ENCODE measurements around the gene HTRA2.

The HTRA2 gene

DNA sequence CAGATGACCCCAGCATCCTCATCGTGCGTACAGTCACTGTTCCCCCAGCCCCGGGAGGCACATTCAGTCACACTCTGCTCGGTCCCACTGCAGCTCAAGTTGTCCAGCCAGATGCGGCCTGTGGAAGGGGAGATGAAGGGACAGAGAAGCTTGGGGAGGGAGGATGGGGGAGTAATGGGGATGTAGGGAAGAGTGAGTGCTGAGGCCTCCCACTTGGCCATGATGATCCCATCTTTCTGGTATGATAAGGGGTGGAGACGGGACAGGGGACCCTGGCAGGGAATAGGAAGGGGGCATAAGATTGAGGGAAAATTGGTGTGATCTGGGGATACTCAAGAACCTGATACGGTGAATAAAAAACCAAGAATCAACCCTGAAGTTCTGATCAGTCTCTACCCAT lies 20.5 kb downstream of the HTRA2 start:
- ChIA-PET CTCF (interaction anchor here (0.8 to 4.9 kb wide), 5 partner anchors 17 to 66 kb away, joined by 3 to 43 read pairs (median 6); no protein-coding TSS in a partner anchor), POLR2A (interaction anchor here (1.4 to 1.8 kb wide), 2 partner anchors 27 to 34 kb away, joined by 3 to 7 read pairs; no protein-coding TSS in a partner anchor)
- no peak for DNase-seq (ENCODE audit: low read depth, low spot score)
- H3K4me3 ChIP-seq (ENCODE audit: low read depth, low read length), result peak overlapping the region; percentile 57
- TF ChIP-seq, protein P1, sequence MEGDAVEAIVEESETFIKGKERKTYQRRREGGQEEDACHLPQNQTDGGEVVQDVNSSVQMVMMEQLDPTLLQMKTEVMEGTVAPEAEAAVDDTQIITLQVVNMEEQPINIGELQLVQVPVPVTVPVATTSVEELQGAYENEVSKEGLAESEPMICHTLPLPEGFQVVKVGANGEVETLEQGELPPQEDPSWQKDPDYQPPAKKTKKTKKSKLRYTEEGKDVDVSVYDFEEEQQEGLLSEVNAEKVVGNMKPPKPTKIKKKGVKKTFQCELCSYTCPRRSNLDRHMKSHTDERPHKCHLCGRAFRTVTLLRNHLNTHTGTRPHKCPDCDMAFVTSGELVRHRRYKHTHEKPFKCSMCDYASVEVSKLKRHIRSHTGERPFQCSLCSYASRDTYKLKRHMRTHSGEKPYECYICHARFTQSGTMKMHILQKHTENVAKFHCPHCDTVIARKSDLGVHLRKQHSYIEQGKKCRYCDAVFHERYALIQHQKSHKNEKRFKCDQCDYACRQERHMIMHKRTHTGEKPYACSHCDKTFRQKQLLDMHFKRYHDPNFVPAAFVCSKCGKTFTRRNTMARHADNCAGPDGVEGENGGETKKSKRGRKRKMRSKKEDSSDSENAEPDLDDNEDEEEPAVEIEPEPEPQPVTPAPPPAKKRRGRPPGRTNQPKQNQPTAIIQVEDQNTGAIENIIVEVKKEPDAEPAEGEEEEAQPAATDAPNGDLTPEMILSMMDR (IDR thresholded peaks at IDR 0.05; ENCODE audit: insufficient read depth, low read length, missing control alignments), result no peak

DNA sequence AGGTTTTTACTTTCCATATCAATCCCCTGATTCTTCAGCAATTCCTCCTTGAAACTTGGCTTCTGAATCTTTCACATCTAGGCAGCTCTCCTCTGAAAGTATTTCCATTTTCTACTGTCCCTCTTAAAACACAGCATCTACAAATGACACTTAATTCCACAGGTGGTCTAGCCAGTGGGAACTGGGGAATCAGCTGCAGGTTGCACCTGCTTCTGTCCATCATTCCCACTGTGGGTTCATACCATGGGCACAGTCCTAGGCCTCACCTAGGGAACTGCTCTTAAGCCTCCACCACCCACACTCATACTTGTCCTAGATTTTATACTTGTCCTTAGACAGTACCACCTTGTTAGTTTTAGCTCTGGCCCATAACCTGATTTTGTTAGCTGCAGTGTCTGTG lies 21.8 kb downstream of the HTRA2 start:
- CTCF ChIA-PET, result interaction anchor here (1.2 to 4.9 kb wide), 6 partner anchors 19 to 42 kb away, joined by 3 to 43 read pairs (median 4); no protein-coding TSS in a partner anchor
- DNase-seq (ENCODE audit: low read depth, low spot score), result no peak
- TF ChIP-seq, protein P1 (IDR thresholded peaks at IDR 0.05; ENCODE audit: insufficient read depth, low read length, missing control alignments), result no peak
- POLR2A ChIA-PET, result interaction anchor here (1.4 kb wide), 1 partner anchor 32 kb away, joined by 3 read pairs; no protein-coding TSS in a partner anchor
- H3K4me3 ChIP-seq (ENCODE audit: low read depth, low read length), result peak overlapping the region; percentile 92

DNA sequence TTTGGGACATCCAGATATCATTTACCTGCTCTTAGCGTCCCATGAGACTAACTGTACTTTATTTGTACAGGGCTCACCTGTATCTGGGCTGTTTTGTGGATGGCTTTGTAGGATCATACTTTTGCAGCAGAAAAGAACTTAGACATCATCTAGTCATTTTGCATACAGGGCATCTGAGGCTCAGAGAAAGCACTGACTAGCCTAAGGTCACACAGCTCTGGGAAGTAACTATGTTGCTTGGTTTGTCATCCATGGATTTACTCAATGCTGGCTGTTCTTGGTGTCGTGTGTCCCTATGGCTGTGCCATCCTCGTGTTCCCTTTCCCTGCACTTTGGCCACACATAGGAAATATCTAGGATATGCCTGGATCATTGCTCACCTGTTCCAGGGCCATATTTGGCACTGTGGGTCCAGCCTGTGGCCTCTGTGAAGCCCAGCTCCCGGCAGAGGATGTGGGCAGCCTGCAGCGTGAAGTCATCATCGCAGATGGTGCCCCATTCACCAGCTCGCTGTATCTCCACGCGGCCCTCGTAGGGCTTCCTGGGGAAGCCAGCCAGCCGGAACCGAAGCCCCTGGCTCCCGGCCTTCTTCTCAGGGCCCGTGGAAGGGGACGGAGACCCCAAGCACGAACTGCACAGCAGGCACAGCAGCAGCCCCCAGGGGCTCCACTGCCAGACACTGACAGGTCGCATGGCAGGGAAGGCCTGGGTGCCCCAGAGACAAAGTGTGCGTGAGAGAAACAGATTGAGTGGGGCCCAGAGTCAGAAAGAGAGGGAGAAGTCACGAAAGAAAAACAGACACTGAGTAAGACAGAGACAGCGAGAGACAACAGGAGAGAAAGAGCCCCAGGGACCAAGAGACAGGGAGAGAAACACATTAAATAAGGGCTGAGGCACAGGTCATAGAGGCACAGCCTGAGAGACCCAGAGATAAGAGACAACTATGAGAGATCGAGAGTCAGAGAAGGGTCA lies 22.5 kb downstream of the HTRA2 start:
- POLR2A ChIA-PET, result no interaction called here
- peak overlapping the region; percentile 92 for H3K4me3 ChIP-seq (ENCODE audit: low read depth, low read length)
- CTCF ChIA-PET, result interaction anchor here (0.8 to 4.9 kb wide), 5 partner anchors 21 to 43 kb away, joined by 3 to 43 read pairs (median 3); no protein-coding TSS in a partner anchor
- TF ChIP-seq, protein P1 (IDR thresholded peaks at IDR 0.05; ENCODE audit: insufficient read depth, low read length, missing control alignments), result no peak
- no peak for DNase-seq (ENCODE audit: low read depth, low spot score)

DNA sequence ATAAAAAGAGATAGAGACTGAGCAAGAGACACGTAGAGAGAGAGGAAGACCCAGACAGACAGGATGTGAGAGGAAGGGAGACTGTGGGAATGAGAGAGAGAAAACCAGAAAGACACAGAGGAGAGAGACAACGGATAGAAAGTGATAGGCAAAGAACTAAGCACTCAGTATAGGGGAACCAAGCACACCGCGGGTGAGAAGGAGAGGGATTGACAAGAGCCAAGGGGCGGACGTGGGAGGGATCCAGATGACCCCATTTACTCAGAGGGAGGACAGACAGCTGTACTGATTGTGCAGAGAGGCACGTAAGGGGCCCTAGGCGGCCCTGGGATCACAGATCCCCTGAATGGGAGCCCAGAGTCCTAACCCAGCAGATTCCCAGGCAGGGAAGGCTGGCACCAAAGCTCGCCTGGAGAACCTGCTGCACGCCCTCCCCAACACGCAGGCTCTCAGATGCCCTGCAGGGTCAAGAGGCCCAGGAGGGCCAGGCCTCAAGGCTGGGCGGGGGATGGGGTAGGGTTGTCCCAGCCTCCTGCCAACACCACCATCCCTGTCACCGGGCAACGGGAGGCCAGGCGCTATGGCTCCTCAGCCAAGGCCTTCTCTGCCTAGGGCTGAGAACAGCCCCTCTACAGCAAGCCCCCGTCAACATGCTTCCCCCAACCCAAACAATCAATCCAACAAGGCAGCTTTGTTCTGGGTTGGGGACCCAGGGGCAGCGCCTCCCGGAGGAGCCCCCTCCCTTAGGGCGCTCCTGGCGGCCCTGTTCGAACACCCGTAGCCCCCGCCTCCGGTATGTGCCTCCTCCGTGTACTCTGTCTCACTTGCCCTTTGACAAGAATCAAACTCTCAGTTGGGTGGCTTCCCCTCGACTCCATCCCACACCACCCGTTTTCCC lies 23.4 kb downstream of the HTRA2 start:
- ChIA-PET POLR2A (interaction anchor here (1.0 to 2.1 kb wide), 5 partner anchors 10 to 24 kb away, joined by 3 to 12 read pairs (median 4); partner anchors contain the start of genes AUP1 and HTRA2), CTCF (interaction anchor here (0.8 to 1.1 kb wide), 3 partner anchors 10 to 32 kb away, joined by 3 to 4 read pairs (median 3); no protein-coding TSS in a partner anchor)
- peak overlapping the region; percentile 92 for H3K4me3 ChIP-seq (ENCODE audit: low read depth, low read length)
- DNase-seq (ENCODE audit: low read depth, low spot score), result no peak
- TF ChIP-seq, protein P1 (IDR thresholded peaks at IDR 0.05; ENCODE audit: insufficient read depth, low read length, missing control alignments), result no peak

DNA sequence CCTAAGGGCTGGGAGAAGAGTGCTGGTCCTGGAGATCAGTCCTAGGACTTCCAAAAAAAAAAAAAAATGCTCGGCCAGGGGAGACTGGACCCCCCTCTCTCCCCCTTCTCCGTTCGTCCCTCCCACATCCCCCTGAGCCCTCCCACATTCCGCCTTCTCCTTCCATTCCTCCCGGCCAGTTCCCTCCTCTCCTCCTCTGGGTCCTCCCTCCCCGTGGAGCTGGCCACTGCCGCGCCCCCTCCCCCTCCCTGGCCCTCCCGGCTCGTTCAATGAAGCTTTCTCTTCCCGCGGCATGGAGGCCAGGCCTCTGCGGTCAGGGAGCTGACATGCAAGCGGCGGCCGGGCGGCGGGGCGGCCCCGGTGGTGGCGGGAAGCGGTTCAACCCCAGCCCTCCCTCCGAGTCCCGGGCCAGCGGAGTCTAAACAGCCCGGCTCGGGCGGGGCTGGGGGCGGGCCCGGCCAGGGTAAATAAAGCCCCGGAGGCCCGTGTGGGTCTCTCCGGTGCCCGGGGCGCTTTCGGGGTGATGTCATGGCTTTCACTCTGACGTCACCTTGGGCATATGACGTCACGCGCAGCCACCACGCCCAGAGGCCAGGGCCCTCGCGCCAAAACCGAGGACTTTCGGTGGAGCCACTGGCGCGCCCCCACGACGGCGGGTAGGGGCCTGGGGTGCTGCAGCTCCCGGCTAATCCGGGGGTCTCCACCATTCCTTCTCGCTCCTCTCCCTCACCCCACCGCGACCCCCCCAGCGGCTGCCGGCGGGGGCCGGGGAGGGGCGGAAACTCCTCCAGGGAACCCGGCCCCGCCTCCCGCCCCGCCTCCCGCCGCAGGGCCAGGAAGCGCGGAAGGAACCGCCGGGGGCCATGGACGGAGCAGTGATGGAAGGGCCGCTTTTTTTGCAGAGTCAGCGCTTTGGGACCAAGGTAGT lies 24.4 kb downstream of the HTRA2 start, which contains the start of the genes DOK1 and LOXL3:
Gene DOK1, plus strand, starts transcription at position 829 of the 928 bp plus-strand sequence. Its CDS starts 35 bp downstream, at position 864.
Gene LOXL3, minus strand, starts transcription at position 51 of the 928 bp plus-strand sequence. CDS start 1,308 bp downstream, outside the sequence.
- CTCF ChIA-PET, result interaction anchor here (1.0 to 5.2 kb wide), 4 partner anchors 10 to 33 kb away, joined by 3 to 39 read pairs (median 4); no protein-coding TSS in a partner anchor
- TF ChIP-seq, protein P1 (IDR thresholded peaks at IDR 0.05; ENCODE audit: insufficient read depth, low read length, missing control alignments), result no peak
- DNase-seq (ENCODE audit: low read depth, low spot score), result peak; percentile 65
- POLR2A ChIA-PET, result interaction anchor here (0.7 to 2.1 kb wide), 7 partner anchors 9 to 1051 kb away, joined by 3 to 12 read pairs (median 3); partner anchors contain the start of genes AUP1 and HTRA2
- peak within 1 kb of the TSS; percentile 92 for H3K4me3 ChIP-seq (ENCODE audit: low read depth, low read length)

Data from AG04449 (cell line).